Loucy (cell line): ENCODE measurements around the gene CCDC69.

Experiments
- CTCF ChIP-seq: fragments of 200-600 bp; sonication (generic); conservative IDR thresholded peaks from 2 replicates; pipeline ENCODE4 v1.5.1; 2014; ENCODE audit warnings: mild to moderate bottlenecking, antibody characterized with exemption, low read length
- EZH2phosphoT487 ChIP-seq: fragments of 200-600 bp; IDR thresholded peaks from 2 replicates; pipeline ENCODE4 v1.6.1; 2018; ENCODE audit warnings: antibody characterized with exemption, mild to moderate bottlenecking, moderate library complexity, borderline replicate concordance

GRCh38 chr5:151249281-151249680 lies 25.4 kb upstream of the CCDC69 start:
- no peak for TF ChIP-seq CTCF
- TF ChIP-seq EZH2phosphoT487: no peak
